HL-60 (cell line): Measurements from ENCODE around the gene AFF1.

Experiments used
- DNase-seq, 2 experiments: peaks; one replicate each; pipeline ENCODE4 v3.0.0-alpha.2; 2010 to 2020; ENCODE audit warnings: low read depth in 1 of 2, low spot score in 1 of 2
- H3K27ac ChIP-seq: fragments of 250-450 bp; sonication (Bioruptor Pico); replicated peaks from 2 replicates; pipeline ENCODE4 v1.5.1; 2020; ENCODE audit warnings: mild to moderate bottlenecking, moderate library complexity
- H3K27me3 ChIP-seq: fragments of 250-450 bp; sonication (Bioruptor Pico); 2 replicates; pipeline ENCODE4 v1.5.1; 2021; ENCODE audit warnings: mild to moderate bottlenecking, moderate library complexity; ENCODE audit not compliant: insufficient read depth, poor library complexity, severe bottlenecking
- H3K4me3 ChIP-seq: replicated peaks from 2 replicates; pipeline ENCODE4 v1.5.1; 2011; ENCODE audit warnings: mild to moderate bottlenecking, control low read depth, low read length; ENCODE audit not compliant: insufficient read depth
- CTCF ChIP-seq: IDR thresholded peaks from one replicate; pipeline ENCODE4 v1.5.1; 2011; ENCODE audit warnings: low read length, control low read depth, inconsistent platforms; ENCODE audit not compliant: insufficient read depth
- GABPA ChIP-seq: IDR thresholded peaks from 2 replicates; pipeline ENCODE4 v1.6.1; 2012; ENCODE audit warnings: low read depth
- POLR2AphosphoS5 ChIP-seq: IDR thresholded peaks from 2 replicates; pipeline ENCODE4 v1.6.1; 2012; ENCODE audit warnings: low read depth
- REST ChIP-seq: IDR thresholded peaks from 2 replicates; pipeline ENCODE4 v1.6.1; 2012; ENCODE audit warnings: low read depth; ENCODE audit not compliant: insufficient replicate concordance
- SPI1 ChIP-seq: IDR thresholded peaks from 2 replicates; pipeline ENCODE4 v1.6.1; 2012; ENCODE audit warnings: low read depth, mild to moderate bottlenecking, borderline replicate concordance

AFF1 gene

GRCh38 chr4:87109945-87110344, 175.1 kb downstream of the AFF1 start:
- H3K4me3 ChIP-seq: no peak overlapping the region
- DNase-seq: no peak
- no peak for TF ChIP-seq SPI1
- TF ChIP-seq CTCF: no peak
- no peak for TF ChIP-seq GABPA
- no peaks in the 10 kb centered on the region for H3K27me3 ChIP-seq
- H3K27ac ChIP-seq: no peak overlapping the region

GRCh38 chr4:87112063-87112462, 177.3 kb downstream of the AFF1 start:
- no peaks in the 10 kb centered on the region for H3K27me3 ChIP-seq
- no peak overlapping the region for H3K27ac ChIP-seq
- no peak overlapping the region for H3K4me3 ChIP-seq
- TF ChIP-seq REST (no peak), CTCF (no peak), GABPA (no peak), POLR2AphosphoS5 (no peak), SPI1 (no peak)
- DNase-seq: no peak

- Histone ChIP-seq H3K27me3 (no peaks in the 10 kb centered on the region), H3K4me3 (no peak overlapping the region), H3K27ac (no peak overlapping the region)
- no peak for DNase-seq
- no peak for TF ChIP-seq CTCF
Measured at GRCh38 chr4:87114245-87115062, 179.6 kb downstream of the AFF1 start.

- H3K4me3 ChIP-seq: no peak overlapping the region
- H3K27me3 ChIP-seq: no peaks in the 10 kb centered on the region
- no peak for TF ChIP-seq GABPA
- TF ChIP-seq REST: no peak
- TF ChIP-seq CTCF: no peak
- no peak for TF ChIP-seq POLR2AphosphoS5
- TF ChIP-seq SPI1: no peak
- no peak overlapping the region for H3K27ac ChIP-seq
- DNase-seq: no peak
Measured at GRCh38 chr4:87116231-87116630, 181.4 kb downstream of the AFF1 start.
